HEK293 (cell line): ENCODE measurements around the gene GARIN5A.

Experiments used
- CTCF ChIA-PET: fragments of 350-600 bp; formaldehyde crosslinking; extraction: SDS; loops from one replicate; lab custom pipeline; 2021; ENCODE audit warnings: antibody characterized with exemption; lab: Yijun Ruan, JAX
- POLR2A ChIA-PET: fragments of 300-600 bp; formaldehyde crosslinking; extraction: SDS; loops from one replicate; lab custom pipeline; 2020; ENCODE audit warnings: antibody characterized with exemption, inconsistent platforms; lab: Yijun Ruan, JAX
- H3K27ac ChIP-seq: fragments of 200-500 bp; sonication (Bioruptor generic); 2 replicates; pipeline ENCODE4 v1.5.1; 2014; ENCODE audit warnings: low read depth, low read length, control low read depth, inconsistent platforms; ENCODE audit errors: extremely low read depth
- H3K36me3 ChIP-seq, 2 experiments: fragments of 200-500 bp in 1 of 2; sonication (Bioruptor generic) in 1 of 2; 1 replicate in 1 of 2; 2 replicates in 1 of 2; pipeline ENCODE4 v1.5.1; 2014 to 2017; ENCODE audit warnings: inconsistent platforms in 2 of 2, low read length in 2 of 2; ENCODE audit not compliant: control insufficient read depth in 2 of 2, insufficient read depth in 1 of 2
- H3K4me1 ChIP-seq: fragments of 200-500 bp; sonication (Bioruptor generic); 2 replicates; pipeline ENCODE4 v1.5.1; 2014; ENCODE audit warnings: mild to moderate bottlenecking, low read length, inconsistent platforms; ENCODE audit not compliant: control insufficient read depth, insufficient read depth
- H3K4me3 ChIP-seq: 2 replicates; pipeline ENCODE4 v1.5.1; 2011; ENCODE audit warnings: low read depth, mild to moderate bottlenecking, control low read depth, low read length, moderate library complexity
- H3K9me3 ChIP-seq: fragments of 200-500 bp; sonication (Bioruptor generic); 2 replicates; pipeline ENCODE4 v1.5.1; 2014; ENCODE audit warnings: low read depth, low read length, inconsistent platforms; ENCODE audit not compliant: control insufficient read depth, insufficient read depth
- FEZF1 ChIP-seq: fragments of 450-650 bp; formaldehyde crosslinking; IDR thresholded peaks from 2 replicates; pipeline ENCODE4 v1.5.1; 2016; ENCODE audit warnings: missing biosample characterization, missing genetic modification characterization
- GFI1B ChIP-seq: fragments of 450-650 bp; formaldehyde crosslinking; IDR thresholded peaks from 2 replicates; pipeline ENCODE4 v1.5.1; 2016; ENCODE audit warnings: missing biosample characterization, missing genetic modification characterization
- GLI4 ChIP-seq: fragments of 450-650 bp; formaldehyde crosslinking; IDR thresholded peaks from 2 replicates; pipeline ENCODE4 v1.5.1; 2016; ENCODE audit warnings: missing biosample characterization, missing genetic modification characterization
- OVOL3 ChIP-seq: fragments of 450-650 bp; formaldehyde crosslinking; IDR thresholded peaks from 2 replicates; pipeline ENCODE4 v1.5.1; 2016; ENCODE audit warnings: missing biosample characterization, missing genetic modification characterization
- YY2 ChIP-seq: fragments of 450-650 bp; formaldehyde crosslinking; IDR thresholded peaks from 2 replicates; pipeline ENCODE4 v1.5.1; 2016; ENCODE audit warnings: missing biosample characterization, missing genetic modification characterization
- ZNF184 ChIP-seq: fragments of 450-650 bp; IDR thresholded peaks from 2 replicates; pipeline ENCODE4 v1.5.1; 2018; ENCODE audit warnings: missing biosample characterization, mild to moderate bottlenecking, missing genetic modification characterization
- ZNF366 ChIP-seq: fragments of 450-650 bp; formaldehyde crosslinking; conservative IDR thresholded peaks from 2 replicates; pipeline ENCODE4 v1.5.1; 2016; ENCODE audit warnings: missing biosample characterization, missing genetic modification characterization
- ZNF391 ChIP-seq: fragments of 450-650 bp; formaldehyde crosslinking; IDR thresholded peaks from 2 replicates; pipeline ENCODE4 v1.5.1; 2016; ENCODE audit warnings: low read depth, missing biosample characterization, missing genetic modification characterization, borderline replicate concordance
- ZNF529 ChIP-seq: fragments of 450-650 bp; formaldehyde crosslinking; IDR thresholded peaks from 2 replicates; pipeline ENCODE4 v1.5.1; 2017; ENCODE audit warnings: missing genetic modification characterization, missing biosample characterization; ENCODE audit not compliant: insufficient replicate concordance
- ZNF600 ChIP-seq: fragments of 450-650 bp; formaldehyde crosslinking; IDR thresholded peaks from 2 replicates; pipeline ENCODE4 v1.5.1; 2016; ENCODE audit warnings: missing biosample characterization, missing genetic modification characterization
- ZNF670 ChIP-seq: fragments of 450-650 bp; formaldehyde crosslinking; IDR thresholded peaks from 2 replicates; pipeline ENCODE4 v1.5.1; 2016; ENCODE audit warnings: missing biosample characterization, missing genetic modification characterization, low read depth
- ZNF777 ChIP-seq: fragments of 450-650 bp; formaldehyde crosslinking; IDR thresholded peaks from 2 replicates; pipeline ENCODE4 v1.5.1; 2017; ENCODE audit warnings: missing biosample characterization, missing genetic modification characterization, borderline replicate concordance
- ZSCAN23 ChIP-seq: fragments of 450-650 bp; formaldehyde crosslinking; IDR thresholded peaks from 2 replicates; pipeline ENCODE4 v1.5.1; 2016; ENCODE audit warnings: missing biosample characterization, missing genetic modification characterization
- TF ChIP-seq, protein P1 (sequence below): fragments of 450-650 bp; formaldehyde crosslinking; IDR thresholded peaks from 2 replicates; pipeline ENCODE4 v1.5.1; 2016; ENCODE audit warnings: missing biosample characterization, missing genetic modification characterization
- TF ChIP-seq, protein P2 (sequence below): fragments of 450-650 bp; formaldehyde crosslinking; IDR thresholded peaks from 2 replicates; pipeline ENCODE4 v1.5.1; 2017; ENCODE audit warnings: missing biosample characterization, mild to moderate bottlenecking, missing genetic modification characterization, moderate library complexity
- TF ChIP-seq, protein P3 (sequence below): fragments of 450-650 bp; formaldehyde crosslinking; IDR thresholded peaks from 2 replicates; pipeline ENCODE4 v1.5.1; 2016; ENCODE audit warnings: missing biosample characterization, missing genetic modification characterization

Gene GARIN5A

DNA sequence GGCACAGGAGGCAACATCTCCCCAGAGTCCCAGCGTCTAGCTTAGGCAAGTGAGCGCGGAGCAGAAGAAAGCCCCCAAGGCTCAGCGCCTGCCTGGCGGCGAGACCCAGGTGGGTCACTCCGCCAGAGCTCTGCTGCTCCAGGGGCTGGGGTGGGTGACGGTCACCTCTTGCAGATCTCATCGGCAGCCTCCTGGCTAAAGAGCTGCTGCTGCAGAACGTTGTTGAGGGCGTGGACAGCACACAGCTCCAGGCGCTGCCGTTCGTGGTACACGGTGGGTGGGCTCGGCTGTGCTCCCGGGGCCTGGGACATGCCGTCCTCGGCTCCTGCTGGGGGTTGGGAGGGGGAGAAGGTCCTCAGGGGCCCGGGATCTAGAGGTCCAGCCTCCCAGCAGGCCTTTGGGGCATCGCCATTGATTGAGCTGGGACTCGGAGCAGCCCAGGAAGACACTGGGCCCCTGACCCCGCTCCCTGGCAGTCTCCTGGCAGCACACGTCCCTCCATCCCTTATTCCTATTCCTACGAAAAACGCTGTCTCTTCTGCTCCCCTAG, 33.5 kb upstream of the GARIN5A start:
- H3K4me3 ChIP-seq: peak overlapping the region; percentile 64
- ChIA-PET POLR2A (interaction anchor here (1.1 to 1.7 kb wide), 3 partner anchors 13 to 295 kb away, joined by 3 to 8 read pairs (median 4); partner anchors contain the start of gene POLD1), CTCF (interaction anchor here (0.9 to 1.7 kb wide), 4 partner anchors 27 to 50 kb away, joined by 3 to 5 read pairs (median 3); no protein-coding TSS in a partner anchor)
- TF ChIP-seq, protein P1, sequence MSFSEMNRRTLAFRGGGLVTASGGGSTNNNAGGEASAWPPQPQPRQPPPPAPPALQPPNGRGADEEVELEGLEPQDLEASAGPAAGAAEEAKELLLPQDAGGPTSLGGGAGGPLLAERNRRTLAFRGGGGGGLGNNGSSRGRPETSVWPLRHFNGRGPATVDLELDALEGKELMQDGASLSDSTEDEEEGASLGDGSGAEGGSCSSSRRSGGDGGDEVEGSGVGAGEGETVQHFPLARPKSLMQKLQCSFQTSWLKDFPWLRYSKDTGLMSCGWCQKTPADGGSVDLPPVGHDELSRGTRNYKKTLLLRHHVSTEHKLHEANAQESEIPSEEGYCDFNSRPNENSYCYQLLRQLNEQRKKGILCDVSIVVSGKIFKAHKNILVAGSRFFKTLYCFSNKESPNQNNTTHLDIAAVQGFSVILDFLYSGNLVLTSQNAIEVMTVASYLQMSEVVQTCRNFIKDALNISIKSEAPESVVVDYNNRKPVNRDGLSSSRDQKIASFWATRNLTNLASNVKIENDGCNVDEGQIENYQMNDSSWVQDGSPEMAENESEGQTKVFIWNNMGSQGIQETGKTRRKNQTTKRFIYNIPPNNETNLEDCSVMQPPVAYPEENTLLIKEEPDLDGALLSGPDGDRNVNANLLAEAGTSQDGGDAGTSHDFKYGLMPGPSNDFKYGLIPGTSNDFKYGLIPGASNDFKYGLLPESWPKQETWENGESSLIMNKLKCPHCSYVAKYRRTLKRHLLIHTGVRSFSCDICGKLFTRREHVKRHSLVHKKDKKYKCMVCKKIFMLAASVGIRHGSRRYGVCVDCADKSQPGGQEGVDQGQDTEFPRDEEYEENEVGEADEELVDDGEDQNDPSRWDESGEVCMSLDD (tag by site-specific recombination): no peak
- TF ChIP-seq OVOL3 (tag by site-specific recombination): no peak
- TF ChIP-seq GFI1B (tag by site-specific recombination): no peak
- TF ChIP-seq ZNF366 (tag by site-specific recombination): 0 out of 2 replicates have a peak, but pooled peaks have one; percentile 41
- TF ChIP-seq FEZF1 (tag by site-specific recombination): no peak
- peaks cover 5% of the 10 kb centered on the region for H3K4me1 ChIP-seq
- no peaks in the 10 kb centered on the region; a peak in 1 of 3 replicates for H3K36me3 ChIP-seq
- H3K27ac ChIP-seq: peak overlapping the region; percentile 18; the same call in 1 of the 2 replicates
- H3K9me3 ChIP-seq: no peaks in the 10 kb centered on the region

DNA sequence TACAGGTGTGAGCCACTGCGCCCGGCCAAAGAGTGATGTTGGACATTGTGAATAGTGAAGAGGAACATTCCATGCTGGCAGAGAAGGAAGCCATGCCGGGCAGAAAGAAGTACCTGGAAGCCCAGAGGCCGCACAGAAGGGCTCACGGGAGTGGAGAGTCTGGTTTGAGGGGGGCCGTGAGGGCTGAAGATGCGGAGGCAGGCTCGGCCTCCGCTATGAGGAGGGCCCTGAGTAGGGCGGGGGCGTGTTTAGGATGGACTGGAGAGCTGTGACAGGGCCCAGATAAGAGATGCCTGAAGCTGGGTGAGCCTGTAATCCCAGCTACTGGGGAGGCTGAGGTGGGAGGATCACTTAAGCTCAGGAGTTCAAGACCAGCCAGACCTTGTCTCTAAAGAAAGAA, 32.7 kb upstream of the GARIN5A start:
- no peak overlapping the region for H3K27ac ChIP-seq
- ChIA-PET CTCF (interaction anchor here (0.7 to 1.6 kb wide), 3 partner anchors 28 to 362 kb away, joined by 3 to 5 read pairs (median 3); no protein-coding TSS in a partner anchor), POLR2A (interaction anchor here (0.6 to 1.1 kb wide), 3 partner anchors 125 to 1680 kb away, joined by 3 to 6 read pairs (median 3); partner anchors contain the start of gene POLD1)
- no peaks in the 10 kb centered on the region for H3K9me3 ChIP-seq
- H3K36me3 ChIP-seq: no peaks in the 10 kb centered on the region; a peak in 1 of 3 replicates
- no peak for TF ChIP-seq YY2 (tag by site-specific recombination)
- TF ChIP-seq GLI4 (tag by site-specific recombination): no peak
- H3K4me1 ChIP-seq: peaks cover 5% of the 10 kb centered on the region
- no peak overlapping the region for H3K4me3 ChIP-seq

DNA sequence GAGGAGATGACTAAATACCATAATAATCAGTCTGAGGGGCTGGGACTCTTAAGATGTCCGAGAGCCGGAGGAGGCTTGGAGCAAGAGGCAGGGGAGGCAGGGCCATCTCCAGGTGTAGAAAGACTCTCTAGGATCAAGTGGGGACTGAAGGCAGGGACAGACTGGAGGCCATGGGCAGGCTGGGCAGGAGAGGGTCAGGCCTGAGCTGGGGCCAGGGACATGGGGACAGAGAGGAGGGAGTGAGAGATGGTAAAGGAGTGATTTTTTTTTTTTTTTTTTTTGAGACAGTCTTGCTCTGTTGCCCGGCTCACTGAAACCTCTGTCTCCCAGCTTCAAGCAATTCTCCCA, 32.2 kb upstream of the GARIN5A start:
- Histone ChIP-seq H3K36me3 (no peaks in the 10 kb centered on the region; a peak in 1 of 3 replicates), H3K27ac (no peak overlapping the region), H3K4me1 (peaks cover 5% of the 10 kb centered on the region), H3K9me3 (no peaks in the 10 kb centered on the region), H3K4me3 (no peak overlapping the region)
- POLR2A ChIA-PET: interaction anchor here (0.6 to 1.1 kb wide), 4 partner anchors 125 to 1681 kb away, joined by 3 to 8 read pairs (median 4); partner anchors contain the start of gene POLD1
- CTCF ChIA-PET: interaction anchor here (0.7 to 1.6 kb wide), 2 partner anchors 28 to 361 kb away, joined by 3 to 5 read pairs; no protein-coding TSS in a partner anchor
- TF ChIP-seq ZNF777 (tag by site-specific recombination) (no peak), ZNF529 (tag by site-specific recombination) (no peak), ZNF391 (tag by site-specific recombination) (no peak), ZNF670 (tag by site-specific recombination) (no peak), GLI4 (tag by site-specific recombination) (no peak), ZNF184 (no peak), ZSCAN23 (no peak), ZNF600 (tag by site-specific recombination) (no peak)
- TF ChIP-seq, protein P2, sequence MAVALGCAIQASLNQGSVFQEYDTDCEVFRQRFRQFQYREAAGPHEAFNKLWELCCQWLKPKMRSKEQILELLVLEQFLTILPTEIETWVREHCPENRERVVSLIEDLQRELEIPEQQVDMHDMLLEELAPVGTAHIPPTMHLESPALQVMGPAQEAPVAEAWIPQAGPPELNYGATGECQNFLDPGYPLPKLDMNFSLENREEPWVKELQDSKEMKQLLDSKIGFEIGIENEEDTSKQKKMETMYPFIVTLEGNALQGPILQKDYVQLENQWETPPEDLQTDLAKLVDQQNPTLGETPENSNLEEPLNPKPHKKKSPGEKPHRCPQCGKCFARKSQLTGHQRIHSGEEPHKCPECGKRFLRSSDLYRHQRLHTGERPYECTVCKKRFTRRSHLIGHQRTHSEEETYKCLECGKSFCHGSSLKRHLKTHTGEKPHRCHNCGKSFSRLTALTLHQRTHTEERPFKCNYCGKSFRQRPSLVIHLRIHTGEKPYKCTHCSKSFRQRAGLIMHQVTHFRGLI (tag by site-specific recombination): no peak
- TF ChIP-seq, protein P3, sequence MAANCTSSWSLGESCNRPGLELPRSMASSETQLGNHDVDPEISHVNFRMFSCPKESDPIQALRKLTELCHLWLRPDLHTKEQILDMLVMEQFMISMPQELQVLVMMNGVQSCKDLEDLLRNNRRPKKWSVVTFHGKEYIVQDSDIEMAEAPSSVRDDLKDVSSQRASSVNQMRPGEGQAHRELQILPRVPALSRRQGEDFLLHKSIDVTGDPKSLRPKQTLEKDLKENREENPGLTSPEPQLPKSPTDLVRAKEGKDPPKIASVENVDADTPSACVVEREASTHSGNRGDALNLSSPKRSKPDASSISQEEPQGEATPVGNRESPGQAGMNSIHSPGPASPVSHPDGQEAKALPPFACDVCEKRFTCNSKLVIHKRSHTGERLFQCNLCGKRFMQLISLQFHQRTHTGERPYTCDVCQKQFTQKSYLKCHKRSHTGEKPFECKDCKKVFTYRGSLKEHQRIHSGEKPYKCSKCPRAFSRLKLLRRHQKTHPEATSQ: no peak
